IMR-90 (cell line): ENCODE results near the gene MIEF1. TPM values are rescaled to one million over a fixed set of nuclear protein-coding genes. Genes with fewer than 3 reads are reported as not detected.
A peak's percentile ranks its signal among the peaks of the same experiment; 100 is the strongest.

ENCODE experiments used
- ATAC-seq: fragments of 200-7000 bp; cut with Tn5 transposase; 2 replicates; pipeline ENCODE4 v1.9.1; 2020; ENCODE audit warnings: low read depth, mild to moderate bottlenecking, moderate library complexity
- BruUV-seq: library from RNA; stranded (reverse); fragments of 400-500 nt; replicated peaks from 2 replicates; lab custom pipeline; 2021; lab: Mats Ljungman, UMichigan
- CTCF ChIA-PET: fragments of 300-600 bp; formaldehyde crosslinking; extraction: SDS; loops from one replicate; lab custom pipeline; 2021; ENCODE audit warnings: antibody characterized with exemption; lab: Yijun Ruan, JAX
- POLR2A ChIA-PET: fragments of 300-600 bp; sonication (Branson Sonifier 250); formaldehyde crosslinking; loops from one replicate; lab custom pipeline; 2022; ENCODE audit warnings: antibody characterized with exemption; ENCODE audit not compliant: unreplicated experiment; lab: Charles Lee
- DNase-seq: peaks from one replicate; pipeline ENCODE4 v3.0.0; 2013
- H2AFZ ChIP-seq: replicated peaks from 2 replicates; pipeline ENCODE3; 2013; ENCODE audit warnings: low read length, mild to moderate bottlenecking; ENCODE audit not compliant: poor library complexity
- H2AK5ac ChIP-seq: 2 replicates; pipeline ENCODE4 v1.6.1; 2013; ENCODE audit warnings: low read depth, low read length, inconsistent platforms
- H2AK9ac ChIP-seq: replicated peaks from 2 replicates; pipeline ENCODE3; 2013; ENCODE audit warnings: mild to moderate bottlenecking, low read depth, low read length, moderate library complexity; ENCODE audit not compliant: poor library complexity
- H2BK120ac ChIP-seq: 2 replicates; pipeline ENCODE4 v1.6.1; 2013; ENCODE audit warnings: low read depth, low read length, inconsistent platforms
- H2BK15ac ChIP-seq: 3 replicates; pipeline ENCODE4 v1.6.1; 2013; ENCODE audit warnings: low read depth, low read length, inconsistent platforms
- H2BK20ac ChIP-seq: 2 replicates; pipeline ENCODE4 v1.6.1; 2013; ENCODE audit warnings: low read depth, mild to moderate bottlenecking, inconsistent platforms, low read length, moderate library complexity
- H2BK5ac ChIP-seq: 2 replicates; pipeline ENCODE4 v1.6.1; 2013; ENCODE audit warnings: mild to moderate bottlenecking, low read depth, low read length, inconsistent platforms; ENCODE audit not compliant: poor library complexity, severe bottlenecking
- H3K14ac ChIP-seq: replicated peaks from 2 replicates; pipeline ENCODE4 v1.6.1; 2013; ENCODE audit warnings: low read depth, low read length, inconsistent platforms
- H3K18ac ChIP-seq: 2 replicates; pipeline ENCODE4 v1.6.1; 2013; ENCODE audit warnings: low read depth, low read length, control low read depth
- H3K23ac ChIP-seq: 2 replicates; pipeline ENCODE4 v1.6.1; 2013; ENCODE audit warnings: low read depth, low read length, inconsistent platforms
- H3K27ac ChIP-seq: 2 replicates; pipeline ENCODE4 v1.5.1; 2013; ENCODE audit warnings: mild to moderate bottlenecking, control low read depth, low read length; ENCODE audit not compliant: insufficient read depth
- H3K27me3 ChIP-seq: 2 replicates; pipeline ENCODE4 v1.6.1; 2013; ENCODE audit warnings: low read length; ENCODE audit not compliant: control insufficient read depth, insufficient read depth
- H3K36me3 ChIP-seq: 2 replicates; pipeline ENCODE4 v1.6.1; 2013; ENCODE audit warnings: low read length, mixed read lengths; ENCODE audit not compliant: control insufficient read depth, insufficient read depth
- H3K4ac ChIP-seq: 2 replicates; pipeline ENCODE4 v1.6.1; 2013; ENCODE audit warnings: low read depth, low read length, inconsistent platforms
- H3K4me1 ChIP-seq: 2 replicates; pipeline ENCODE4 v1.6.1; 2013; ENCODE audit warnings: low read length, mixed read lengths; ENCODE audit not compliant: control insufficient read depth, insufficient read depth
- H3K4me2 ChIP-seq: 2 replicates; pipeline ENCODE4 v1.6.1; 2013; ENCODE audit warnings: low read depth, mild to moderate bottlenecking, control low read depth, low read length, moderate library complexity
- H3K4me3 ChIP-seq: 2 replicates; pipeline ENCODE4 v1.5.1; 2013; ENCODE audit warnings: low read depth, mild to moderate bottlenecking, control low read depth, low read length, moderate library complexity; ENCODE audit not compliant: insufficient read depth
- H3K56ac ChIP-seq: 2 replicates; pipeline ENCODE4 v1.6.1; 2013; ENCODE audit warnings: low read length, inconsistent platforms; ENCODE audit not compliant: insufficient read depth; ENCODE audit errors: extremely low read depth
- H3K79me1 ChIP-seq, 2 experiments: 2 replicates each; pipeline ENCODE4 v1.6.1; 2013; ENCODE audit warnings: low read length in 2 of 2, inconsistent platforms in 1 of 2, low read depth in 1 of 2
- H3K9ac ChIP-seq: 2 replicates; pipeline ENCODE4 v1.6.1; 2013; ENCODE audit warnings: low read depth, low read length, control low read depth
- H3K9me1 ChIP-seq: 2 replicates; pipeline ENCODE4 v1.6.1; 2013; ENCODE audit warnings: low read length, inconsistent platforms; ENCODE audit not compliant: insufficient read depth
- H3K9me3 ChIP-seq: 2 replicates; pipeline ENCODE4 v1.6.1; 2013; ENCODE audit warnings: low read length; ENCODE audit not compliant: control insufficient read depth, insufficient read depth
- H4K20me1 ChIP-seq: 2 replicates; pipeline ENCODE4 v1.6.1; 2013; ENCODE audit warnings: low read length, inconsistent platforms; ENCODE audit not compliant: insufficient read depth
- H4K5ac ChIP-seq: 2 replicates; pipeline ENCODE4 v1.6.1; 2013; ENCODE audit warnings: mild to moderate bottlenecking, low read depth, low read length, control low read depth
- H4K8ac ChIP-seq, 2 experiments: 2 replicates each; pipeline ENCODE4 v1.6.1; 2013; ENCODE audit warnings: low read depth in 2 of 2, low read length in 2 of 2, control low read depth in 1 of 2, inconsistent platforms in 1 of 2
- H4K91ac ChIP-seq: 2 replicates; pipeline ENCODE4 v1.6.1; 2013; ENCODE audit warnings: low read depth, low read length, inconsistent platforms; ENCODE audit not compliant: insufficient read depth
- BHLHE40 ChIP-seq: fragments of 150-350 bp; IDR thresholded peaks from 2 replicates; pipeline ENCODE4 v1.6.1; 2016; ENCODE audit warnings: mild to moderate bottlenecking, low read depth, low read length
- CEBPB ChIP-seq: IDR thresholded peaks from 2 replicates; pipeline ENCODE4 v1.6.1; 2012; ENCODE audit warnings: low read depth, low read length, improper control_type of control experiment
- CHD1 ChIP-seq: IDR thresholded peaks from 2 replicates; pipeline ENCODE4 v1.6.1; 2012; ENCODE audit warnings: low read depth, low read length, improper control_type of control experiment
- CTCF ChIP-seq: conservative IDR thresholded peaks from 2 replicates; pipeline ENCODE4 v1.5.1; 2012; ENCODE audit warnings: mild to moderate bottlenecking, low read depth, low read length, improper control_type of control experiment
- ELK1 ChIP-seq: fragments of 150-350 bp; IDR thresholded peaks from 2 replicates; pipeline ENCODE4 v1.6.1; 2016; ENCODE audit warnings: low read depth, mild to moderate bottlenecking, low read length, moderate library complexity, borderline replicate concordance
- FOS ChIP-seq: fragments of 150-350 bp; IDR thresholded peaks from 2 replicates; pipeline ENCODE4 v1.6.1; 2016; ENCODE audit warnings: low read depth, low read length
- MAFK ChIP-seq: IDR thresholded peaks from 2 replicates; pipeline ENCODE4 v1.6.1; 2012; ENCODE audit warnings: low read depth, low read length, improper control_type of control experiment
- MXI1 ChIP-seq: IDR thresholded peaks from 2 replicates; pipeline ENCODE4 v1.6.1; 2012; ENCODE audit warnings: low read depth, mild to moderate bottlenecking, low read length, moderate library complexity, borderline replicate concordance
- POLR2A ChIP-seq: IDR thresholded peaks from 2 replicates; pipeline ENCODE4 v1.6.1; 2012; ENCODE audit warnings: mild to moderate bottlenecking, low read depth, low read length
- RAD21 ChIP-seq: IDR thresholded peaks from 2 replicates; pipeline ENCODE4 v1.6.1; 2012; ENCODE audit warnings: low read length, improper control_type of control experiment
- RCOR1 ChIP-seq: IDR thresholded peaks from 2 replicates; pipeline ENCODE4 v1.6.1; 2012; ENCODE audit warnings: mild to moderate bottlenecking, low read length, improper control_type of control experiment; ENCODE audit not compliant: insufficient replicate concordance
- RFX5 ChIP-seq: IDR thresholded peaks from 2 replicates; pipeline ENCODE4 v1.8.0; 2012; ENCODE audit warnings: low read depth, mild to moderate bottlenecking, low read length, moderate library complexity
- SMC3 ChIP-seq: fragments of 150-350 bp; IDR thresholded peaks from 2 replicates; pipeline ENCODE4 v1.6.1; 2016; ENCODE audit warnings: low read depth, mild to moderate bottlenecking, antibody characterized with exemption, low read length, moderate library complexity
- USF2 ChIP-seq: fragments of 150-350 bp; IDR thresholded peaks from 2 replicates; pipeline ENCODE4 v1.6.1; 2017; ENCODE audit warnings: mild to moderate bottlenecking, antibody characterized with exemption, low read length, low read depth
- WGBS, 2 experiments: methylation state at CpG; one replicate each; pipeline versions ENCODE4 v1.1.5 to v1.1.7; 2013; ENCODE audit warnings: missing lambda C conversion rate in 2 of 2; ENCODE audit not compliant: insufficient read length in 1 of 2; ENCODE audit errors: extremely low coverage in 2 of 2; 5-methylcytosine and 5-hydroxymethylcytosine counted together
- dilution Hi-C: fragments of 300-500 bp; cut with HindIII; formaldehyde crosslinking; loops from one replicate; pipeline ENCODE4 v1.14.3; 2018; ENCODE audit warnings: low sequenced_read_pairs; ENCODE audit not compliant: unreplicated experiment
- in situ Hi-C: fragments of 300-500 bp; cut with MboI; formaldehyde crosslinking; loops from 3 replicates; pipeline ENCODE4 v1.14.3; 2019; ENCODE audit warnings: low sequenced_read_pairs, inconsistent platforms, mixed read lengths
- intact Hi-C: fragments of 100-400 bp; cut with micrococcal nuclease; formaldehyde crosslinking; loops from 2 replicates; pipeline ENCODE4 v1.10.0; 2022
- polyA plus RNA-seq, 3 experiments: library from polyadenylated mRNA; depleted of rRNA; stranded (reverse); fragments of >200 nt; gene quantifications; 2 replicates each; pipeline ENCODE4 v1.2.3, GENCODE V29; 2012; ENCODE audit warnings: low replicate concordance in 1 of 3
- total RNA-seq: library from RNA; depleted of rRNA; stranded (reverse); fragments of >200 nt; gene quantifications from 2 replicates; pipeline ENCODE4 v1.2.3, GENCODE V29; 2012

MIEF1 gene
- total and polyA plus RNA-seq, 2 of the 4 experiments (the other 2 are of a cell fraction) = 9.7 to 16.9 TPM

- Histone ChIP-seq H2BK20ac (no peak overlapping the region), H3K27ac (no peak overlapping the region), H3K23ac (no peak overlapping the region), H4K8ac (no peak overlapping the region), H2BK5ac (no peak overlapping the region), H2AK9ac (peak overlapping the region; percentile 42), H4K5ac (no peak overlapping the region), H3K36me3 (no peaks in the 10 kb centered on the region), H3K4ac (no peak overlapping the region), H3K79me1 (no peaks in the 10 kb centered on the region), H2BK120ac (no peak overlapping the region), H2AFZ (peak overlapping the region; percentile 51), H2AK5ac (no peak overlapping the region), H3K14ac (no peak overlapping the region), H3K56ac (no peak overlapping the region), H4K91ac (no peak overlapping the region), H3K18ac (no peak overlapping the region), H3K4me1 (peaks cover 2% of the 10 kb centered on the region; the same call in 1 of the 2 replicates), H4K20me1 (no peaks in the 10 kb centered on the region), H2BK15ac (no peak overlapping the region), H3K4me2 (no peak overlapping the region), H3K9ac (no peak overlapping the region), H3K9me3 (no peaks in the 10 kb centered on the region), H3K4me3 (no peak overlapping the region; the same call in 1 of the 2 replicates), H3K27me3 (peaks cover 79% of the 10 kb centered on the region), H3K9me1 (no peaks in the 10 kb centered on the region)
- no TSS peak for BruUV-seq
- intact Hi-C loops = loop anchor here (5.0 kb wide), 1 partner anchor 250 kb away; no protein-coding TSS in a partner anchor
- POLR2A ChIA-PET = no interaction called here
- 0% methylated on average over 30 of the region's 72 CpGs; no CpG with 5 or more reads in 1 of the 2 experiments for WGBS, 2 experiments
- dilution Hi-C loops = no loop called here
- CTCF ChIA-PET = interaction anchor here (1.0 kb wide), 1 partner anchor 369 kb away, joined by 3 read pairs; no protein-coding TSS in a partner anchor
- in situ Hi-C loops = no loop called here
- ATAC-seq (peak; percentile 73), DNase-seq (peak; percentile 7)
- TF ChIP-seq CTCF (peak; percentile 39), MXI1 (no peak), RAD21 (peak; percentile 50), CEBPB (no peak), FOS (no peak), CHD1 (no peak), MAFK (no peak), BHLHE40 (no peak), SMC3 (peak; percentile 23; the same call in 1 of the 2 replicates), RFX5 (no peak), RCOR1 (no peak), POLR2A (no peak), ELK1 (no peak), USF2 (no peak)
Observed at GRCh38 chr22:39556970-39557841, 55.1 kb downstream of the MIEF1 start.
